Breast epithelium (tissue), 4 donors: ENCODE results near the gene ZNF655. TPM values are rescaled to one million over a fixed set of nuclear protein-coding genes. Genes with fewer than 3 reads are reported as not detected.
"Not testable (repeated sequence)": the region's sequence is repeated elsewhere in the genome, so short reads cannot be mapped to it uniquely, and the experiment has no call there.

ENCODE experiments used
- DNase-seq, 2 donors: peaks; one replicate each; pipeline ENCODE4 v3.0.0-alpha.2; 2019; ENCODE audit warnings: low spot score in 2 of 2
- H3K27ac ChIP-seq, 2 donors: fragments of 200-600 bp; sonication (generic) in 1 of 2; one replicate each; pipeline ENCODE4 v1.5.1; 2016 to 2019; ENCODE audit warnings: mild to moderate bottlenecking in 1 of 2
- H3K27me3 ChIP-seq, 2 donors: fragments of 200-600 bp; sonication (generic) in 1 of 2; one replicate each; pipeline versions ENCODE4 v1.5.1 to v1.6.0; 2017 to 2019; ENCODE audit warnings: control low read depth in 1 of 2, mild to moderate bottlenecking in 1 of 2
- H3K36me3 ChIP-seq: fragments of 200-600 bp; one replicate; pipeline ENCODE4 v1.5.1; 2019
- H3K4me1 ChIP-seq, 2 donors: fragments of 200-600 bp; sonication (generic); one replicate each; pipeline ENCODE4 v1.5.1; 2016 to 2019; ENCODE audit warnings: control low read depth in 1 of 2
- H3K4me3 ChIP-seq, 3 donors: fragments of 200-600 bp; sonication (generic); 1 replicate in 2 of 3; 2 replicates in 1 of 3; pipeline ENCODE4 v1.5.1; 2016 to 2019; ENCODE audit warnings: mild to moderate bottlenecking in 3 of 3, moderate library complexity in 2 of 3
- H3K9me3 ChIP-seq, 2 donors: fragments of 200-600 bp; sonication (generic) in 1 of 2; one replicate each; pipeline ENCODE4 v1.5.1; 2016 to 2019; ENCODE audit warnings: control low read depth in 1 of 2
- CTCF ChIP-seq, 3 donors: fragments of 450-650 bp; IDR thresholded peaks; one replicate each; pipeline ENCODE4 v1.5.1; 2016 to 2017; ENCODE audit warnings: antibody characterized with exemption in 3 of 3, mild to moderate bottlenecking in 3 of 3, moderate library complexity in 3 of 3
- POLR2A ChIP-seq: fragments of 450-650 bp; IDR thresholded peaks from one replicate; pipeline ENCODE4 v1.6.1; 2016; ENCODE audit warnings: antibody characterized with exemption, mild to moderate bottlenecking, moderate library complexity
- POLR2AphosphoS5 ChIP-seq, 3 donors: sonication (generic); formaldehyde crosslinking; IDR thresholded peaks; one replicate each; pipeline ENCODE4 v1.6.1; 2017; ENCODE audit warnings: antibody characterized with exemption in 3 of 3
- intact Hi-C: fragments of 100-400 bp; cut with DNase I; formaldehyde crosslinking; loops from one replicate; pipeline ENCODE4 v1.15.1; 2023; ENCODE audit warnings: low total_unique reads
- total RNA-seq, 3 donors: library from RNA; depleted of rRNA; stranded (reverse); fragments of >200 nt; gene quantifications; one replicate each; pipeline ENCODE4 v1.1.0, GENCODE V29; 2016

The ZNF655 gene
- total RNA-seq, 3 donors from 2014 or later, result 100 to 129 (median 110) TPM

DNA sequence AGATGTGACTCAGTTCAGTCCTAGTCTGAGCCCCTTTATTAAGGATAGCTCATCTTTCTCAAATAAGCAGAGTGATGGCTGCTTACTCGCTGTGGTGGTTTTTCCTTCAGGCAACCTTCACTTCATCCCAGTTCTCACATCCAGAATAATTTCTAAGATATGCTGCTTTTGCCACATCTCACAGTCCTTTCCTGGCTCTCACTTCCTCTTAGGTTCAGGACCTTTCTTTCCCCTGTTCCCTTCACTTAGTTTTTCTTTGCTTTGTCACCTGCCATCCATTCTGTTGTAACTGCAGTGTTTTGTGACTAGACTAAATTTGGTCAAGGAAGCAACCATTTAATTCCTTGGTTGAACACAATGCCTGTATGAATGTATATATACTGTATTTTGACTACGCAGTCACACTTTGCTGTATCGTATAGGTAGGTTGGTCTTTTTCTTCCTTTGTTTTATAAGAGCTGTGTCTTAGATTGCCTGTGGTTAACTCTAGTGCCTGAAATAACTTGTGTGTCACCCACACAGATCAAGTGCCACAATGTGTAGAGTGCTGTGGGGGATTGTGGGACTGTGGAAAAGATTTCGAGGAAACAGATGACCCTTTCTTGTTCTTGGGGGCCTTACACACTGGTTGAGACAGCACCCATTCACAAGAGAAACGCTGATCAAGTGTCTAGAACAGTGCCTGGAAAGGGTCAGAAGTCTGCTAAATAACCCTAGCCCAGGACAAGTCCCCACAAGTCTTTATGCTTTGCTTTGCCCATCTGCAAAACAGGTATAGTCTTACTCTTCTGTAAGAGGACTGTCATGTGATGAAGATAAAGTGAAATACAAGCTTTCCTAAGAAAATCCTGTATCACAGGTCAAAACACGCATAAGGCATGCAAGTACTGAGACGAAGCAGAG is 2.6 kb downstream of the ZNF655 start:
- intact Hi-C loops, result no loop called here
- H3K4me1 ChIP-seq, result peaks cover 3 to 15% of the 10 kb centered on the region in 2 donors

DNA sequence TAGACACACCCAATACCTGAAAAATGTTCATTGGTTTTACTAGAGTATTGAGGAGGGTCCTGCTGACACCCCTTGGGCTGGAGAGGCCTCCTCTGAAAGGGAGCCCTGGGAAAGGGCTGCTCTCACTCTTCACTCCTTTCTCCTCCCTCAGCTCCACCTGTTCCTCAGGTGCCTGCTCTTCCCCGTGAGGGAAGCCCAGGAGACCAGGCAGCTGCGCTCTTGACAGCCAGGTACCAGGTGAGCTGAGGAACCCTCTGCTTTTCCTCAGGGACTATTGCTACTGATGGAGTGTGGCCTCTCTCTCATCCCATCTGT is 3.3 kb downstream of the ZNF655 start:
- Histone ChIP-seq H3K9me3 (no peaks in the 10 kb centered on the region), H3K4me3 (no peak overlapping the region), H3K27me3 (no peaks in the 10 kb centered on the region), H3K4me1 (peaks cover 3 to 15% of the 10 kb centered on the region in 2 donors), H3K36me3 (peaks cover 7% of the 10 kb centered on the region), H3K27ac (no peak overlapping the region)
- DNase-seq, result no peak
- intact Hi-C loops, result no loop called here
- TF ChIP-seq POLR2AphosphoS5 (IDR thresholded peaks at IDR 0.05) (no peak), CTCF (IDR thresholded peaks at IDR 0.05) (no peak), POLR2A (no peak)

More for the DNA sequence above, 2.6 kb downstream of the ZNF655 start:
- no peaks in the 10 kb centered on the region for H3K9me3 ChIP-seq
- H3K27ac ChIP-seq, result no peak overlapping the region
- no peak for DNase-seq
- H3K27me3 ChIP-seq, result no peaks in the 10 kb centered on the region
- TF ChIP-seq CTCF (IDR thresholded peaks at IDR 0.05), result no peak
- no peak for TF ChIP-seq POLR2A
- no peak for TF ChIP-seq POLR2AphosphoS5 (IDR thresholded peaks at IDR 0.05)
- H3K36me3 ChIP-seq, result peaks cover 7% of the 10 kb centered on the region
- peak overlapping the region in 1 of 3 donors; percentile 100 for H3K4me3 ChIP-seq

DNA sequence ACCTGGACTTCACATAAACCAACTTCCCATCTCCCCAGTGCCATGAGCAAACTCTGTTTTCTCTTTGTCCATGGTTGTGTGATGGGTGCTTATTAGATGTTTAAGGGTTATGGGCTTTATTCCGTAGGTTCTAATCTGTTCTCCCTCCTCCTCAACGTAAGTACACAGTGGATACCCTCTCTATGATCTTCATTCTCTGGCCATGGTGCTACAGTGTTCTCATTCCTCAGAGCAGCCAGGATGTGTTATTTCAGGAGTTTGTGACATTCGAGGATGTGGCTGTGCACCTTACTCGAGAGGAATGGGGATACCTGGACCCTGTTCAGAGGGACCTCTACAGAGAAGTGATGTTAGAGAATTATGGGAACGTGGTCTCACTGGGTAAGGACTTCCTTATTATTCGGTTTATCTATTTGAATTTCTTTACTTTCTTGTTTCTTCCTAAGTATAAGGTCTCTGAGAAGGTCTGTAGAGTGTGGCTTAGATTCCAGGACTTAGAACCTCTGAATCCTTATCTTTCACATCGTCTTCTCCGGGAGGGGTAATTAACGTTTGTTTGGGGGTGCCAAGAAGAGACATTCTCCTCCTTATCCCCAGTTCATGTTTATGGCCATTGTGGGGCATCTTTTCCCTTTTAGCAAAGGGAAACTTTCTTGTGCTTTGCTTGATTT is 3.8 kb downstream of the ZNF655 start:
- Histone ChIP-seq H3K4me1 (peaks cover 3 to 12% of the 10 kb centered on the region in 2 donors), H3K4me3 (no peak overlapping the region), H3K27me3 (no peaks in the 10 kb centered on the region), H3K27ac (no peak overlapping the region), H3K9me3 (no peaks in the 10 kb centered on the region), H3K36me3 (peaks cover 7% of the 10 kb centered on the region)
- intact Hi-C loops, result no loop called here
- no peak for DNase-seq
- TF ChIP-seq POLR2AphosphoS5 (IDR thresholded peaks at IDR 0.05) (no peak), POLR2A (no peak), CTCF (IDR thresholded peaks at IDR 0.05) (no peak)

- Histone ChIP-seq H3K9me3 (no peaks in the 10 kb centered on the region), H3K27ac (no peak overlapping the region), H3K27me3 (no peaks in the 10 kb centered on the region), H3K4me3 (no peak overlapping the region), H3K4me1 (peaks cover 0 to 7% of the 10 kb centered on the region in 2 donors), H3K36me3 (peaks cover 7% of the 10 kb centered on the region)
- TF ChIP-seq POLR2A (no peak), POLR2AphosphoS5 (IDR thresholded peaks at IDR 0.05) (no peak), CTCF (IDR thresholded peaks at IDR 0.05) (no peak)
- DNase-seq, result no peak
- intact Hi-C loops, result no loop called here
Observed at GRCh38 chr7:99562832-99563231, 4.4 kb downstream of the ZNF655 start.

GRCh38 chr7:99563650-99564049 is 5.2 kb downstream of the ZNF655 start:
- intact Hi-C loops, result no loop called here
- TF ChIP-seq POLR2AphosphoS5 (IDR thresholded peaks at IDR 0.05), result no peak
- TF ChIP-seq POLR2A, result no peak
- no peak for TF ChIP-seq CTCF (IDR thresholded peaks at IDR 0.05)

GRCh38 chr7:99568770-99569169 is 10.3 kb downstream of the ZNF655 start:
- intact Hi-C loops, H3K36me3 ChIP-seq, DNase-seq, H3K4me1 ChIP-seq, H3K4me3 ChIP-seq, H3K27ac ChIP-seq, H3K9me3 ChIP-seq, H3K27me3 ChIP-seq: not testable (repeated sequence)

More at GRCh38 chr7:99563650-99564049, 5.2 kb downstream of the ZNF655 start:
- no peak overlapping the region for H3K4me3 ChIP-seq
- H3K9me3 ChIP-seq, result no peaks in the 10 kb centered on the region
- no peak for DNase-seq
- H3K4me1 ChIP-seq, result peaks cover 0 to 7% of the 10 kb centered on the region in 2 donors
- no peaks in the 10 kb centered on the region for H3K27me3 ChIP-seq
- peaks cover 7% of the 10 kb centered on the region for H3K36me3 ChIP-seq
- H3K27ac ChIP-seq, result no peak overlapping the region
